ENCODE data around the gene BLNK. TPM values are rescaled to one million over a fixed set of nuclear protein-coding genes. Genes with fewer than 3 reads are reported as not detected.

The BLNK gene
- total and polyA plus RNA-seq, 2 of the 13 experiments (the other 11 are each of a cell fraction or from before 2014, with no cell fraction given) = not detected

DNA sequence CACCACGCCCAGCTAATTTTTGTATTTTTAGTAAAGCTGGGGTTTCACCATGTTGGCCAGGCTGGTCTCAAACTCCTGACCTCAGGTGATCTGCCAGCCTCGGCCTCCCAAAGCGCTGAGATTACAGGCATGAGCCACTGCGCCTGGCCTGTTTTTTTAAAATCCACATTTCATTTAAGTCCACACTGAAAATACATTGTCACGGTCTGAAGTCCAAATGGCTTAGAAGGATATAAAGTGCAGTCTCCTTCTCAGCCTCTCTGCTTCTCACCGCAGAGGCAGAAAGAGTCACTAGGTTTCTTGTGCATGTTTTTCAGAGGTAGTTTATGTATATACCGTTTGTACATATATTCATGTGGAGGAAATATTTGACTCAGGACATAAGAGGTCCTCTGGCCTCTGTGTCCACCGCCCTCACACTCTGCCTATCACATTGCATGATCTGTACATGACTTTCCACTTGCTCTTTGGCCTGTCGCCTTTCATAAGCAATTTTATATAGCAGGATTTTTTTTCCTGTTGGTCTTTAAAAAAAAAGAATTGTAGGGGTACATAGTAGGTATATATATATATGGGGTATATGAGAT lies 42.9 kb downstream of the BLNK start:
- DNase-seq (ENCODE audit: low spot score) (peak; percentile 64), FAIRE-seq (no peak)
- no peak for TF ChIP-seq RCOR2 (CRISPR knock-in tag; IDR thresholded peaks at IDR 0.05)
- no peak for TF ChIP-seq EED (CRISPR knock-in tag; IDR thresholded peaks at IDR 0.05)
- TF ChIP-seq, protein P1, sequence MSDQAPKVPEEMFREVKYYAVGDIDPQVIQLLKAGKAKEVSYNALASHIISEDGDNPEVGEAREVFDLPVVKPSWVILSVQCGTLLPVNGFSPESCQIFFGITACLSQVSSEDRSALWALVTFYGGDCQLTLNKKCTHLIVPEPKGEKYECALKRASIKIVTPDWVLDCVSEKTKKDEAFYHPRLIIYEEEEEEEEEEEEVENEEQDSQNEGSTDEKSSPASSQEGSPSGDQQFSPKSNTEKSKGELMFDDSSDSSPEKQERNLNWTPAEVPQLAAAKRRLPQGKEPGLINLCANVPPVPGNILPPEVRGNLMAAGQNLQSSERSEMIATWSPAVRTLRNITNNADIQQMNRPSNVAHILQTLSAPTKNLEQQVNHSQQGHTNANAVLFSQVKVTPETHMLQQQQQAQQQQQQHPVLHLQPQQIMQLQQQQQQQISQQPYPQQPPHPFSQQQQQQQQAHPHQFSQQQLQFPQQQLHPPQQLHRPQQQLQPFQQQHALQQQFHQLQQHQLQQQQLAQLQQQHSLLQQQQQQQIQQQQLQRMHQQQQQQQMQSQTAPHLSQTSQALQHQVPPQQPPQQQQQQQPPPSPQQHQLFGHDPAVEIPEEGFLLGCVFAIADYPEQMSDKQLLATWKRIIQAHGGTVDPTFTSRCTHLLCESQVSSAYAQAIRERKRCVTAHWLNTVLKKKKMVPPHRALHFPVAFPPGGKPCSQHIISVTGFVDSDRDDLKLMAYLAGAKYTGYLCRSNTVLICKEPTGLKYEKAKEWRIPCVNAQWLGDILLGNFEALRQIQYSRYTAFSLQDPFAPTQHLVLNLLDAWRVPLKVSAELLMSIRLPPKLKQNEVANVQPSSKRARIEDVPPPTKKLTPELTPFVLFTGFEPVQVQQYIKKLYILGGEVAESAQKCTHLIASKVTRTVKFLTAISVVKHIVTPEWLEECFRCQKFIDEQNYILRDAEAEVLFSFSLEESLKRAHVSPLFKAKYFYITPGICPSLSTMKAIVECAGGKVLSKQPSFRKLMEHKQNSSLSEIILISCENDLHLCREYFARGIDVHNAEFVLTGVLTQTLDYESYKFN (CRISPR knock-in tag; conservative IDR thresholded peaks at IDR 0.05) = 0 out of 2 replicates have a peak, but pooled peaks have one; percentile 21
- TF ChIP-seq ZFP41 (CRISPR knock-in tag; IDR thresholded peaks at IDR 0.05; ENCODE audit: borderline replicate concordance) = no peak
- TF ChIP-seq, protein P2, sequence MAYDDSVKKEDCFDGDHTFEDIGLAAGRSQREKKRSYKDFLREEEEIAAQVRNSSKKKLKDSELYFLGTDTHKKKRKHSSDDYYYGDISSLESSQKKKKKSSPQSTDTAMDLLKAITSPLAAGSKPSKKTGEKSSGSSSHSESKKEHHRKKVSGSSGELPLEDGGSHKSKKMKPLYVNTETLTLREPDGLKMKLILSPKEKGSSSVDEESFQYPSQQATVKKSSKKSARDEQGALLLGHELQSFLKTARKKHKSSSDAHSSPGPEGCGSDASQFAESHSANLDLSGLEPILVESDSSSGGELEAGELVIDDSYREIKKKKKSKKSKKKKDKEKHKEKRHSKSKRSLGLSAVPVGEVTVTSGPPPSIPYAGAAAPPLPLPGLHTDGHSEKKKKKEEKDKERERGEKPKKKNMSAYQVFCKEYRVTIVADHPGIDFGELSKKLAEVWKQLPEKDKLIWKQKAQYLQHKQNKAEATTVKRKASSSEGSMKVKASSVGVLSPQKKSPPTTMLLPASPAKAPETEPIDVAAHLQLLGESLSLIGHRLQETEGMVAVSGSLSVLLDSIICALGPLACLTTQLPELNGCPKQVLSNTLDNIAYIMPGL (CRISPR knock-in tag; IDR thresholded peaks at IDR 0.05; ENCODE audit: borderline replicate concordance in 1 of 2, low read depth in 1 of 2) = 0 out of 4 replicates have a peak, but pooled peaks of 1 of the 2 experiments have one; percentile 23
- TF ChIP-seq ZMYM2 (CRISPR knock-in tag; IDR thresholded peaks at IDR 0.05) = peak; percentile 32; the same call in 1 of the 2 replicates
- TF ChIP-seq EZH2 (conservative IDR thresholded peaks at IDR 0.05; ENCODE audit: low read depth, low read length) = no peak
- no peak for TF ChIP-seq JDP2 (CRISPR knock-in tag; IDR thresholded peaks at IDR 0.05; ENCODE audit: borderline replicate concordance)
- TF ChIP-seq DNMT3B (CRISPR knock-in tag; conservative IDR thresholded peaks at IDR 0.05) = no peak
- no peak for TF ChIP-seq RFXAP (CRISPR knock-in tag; IDR thresholded peaks at IDR 0.05; ENCODE audit: borderline replicate concordance)
- TF ChIP-seq, protein P3, sequence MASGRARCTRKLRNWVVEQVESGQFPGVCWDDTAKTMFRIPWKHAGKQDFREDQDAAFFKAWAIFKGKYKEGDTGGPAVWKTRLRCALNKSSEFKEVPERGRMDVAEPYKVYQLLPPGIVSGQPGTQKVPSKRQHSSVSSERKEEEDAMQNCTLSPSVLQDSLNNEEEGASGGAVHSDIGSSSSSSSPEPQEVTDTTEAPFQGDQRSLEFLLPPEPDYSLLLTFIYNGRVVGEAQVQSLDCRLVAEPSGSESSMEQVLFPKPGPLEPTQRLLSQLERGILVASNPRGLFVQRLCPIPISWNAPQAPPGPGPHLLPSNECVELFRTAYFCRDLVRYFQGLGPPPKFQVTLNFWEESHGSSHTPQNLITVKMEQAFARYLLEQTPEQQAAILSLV (CRISPR knock-in tag; IDR thresholded peaks at IDR 0.05; ENCODE audit: borderline replicate concordance) = no peak
- TF ChIP-seq NFE2L2 (IDR thresholded peaks at IDR 0.05; ENCODE audit: low read length) = peak; percentile 45; the same call in 1 of the 2 replicates
- TF ChIP-seq, protein P4, sequence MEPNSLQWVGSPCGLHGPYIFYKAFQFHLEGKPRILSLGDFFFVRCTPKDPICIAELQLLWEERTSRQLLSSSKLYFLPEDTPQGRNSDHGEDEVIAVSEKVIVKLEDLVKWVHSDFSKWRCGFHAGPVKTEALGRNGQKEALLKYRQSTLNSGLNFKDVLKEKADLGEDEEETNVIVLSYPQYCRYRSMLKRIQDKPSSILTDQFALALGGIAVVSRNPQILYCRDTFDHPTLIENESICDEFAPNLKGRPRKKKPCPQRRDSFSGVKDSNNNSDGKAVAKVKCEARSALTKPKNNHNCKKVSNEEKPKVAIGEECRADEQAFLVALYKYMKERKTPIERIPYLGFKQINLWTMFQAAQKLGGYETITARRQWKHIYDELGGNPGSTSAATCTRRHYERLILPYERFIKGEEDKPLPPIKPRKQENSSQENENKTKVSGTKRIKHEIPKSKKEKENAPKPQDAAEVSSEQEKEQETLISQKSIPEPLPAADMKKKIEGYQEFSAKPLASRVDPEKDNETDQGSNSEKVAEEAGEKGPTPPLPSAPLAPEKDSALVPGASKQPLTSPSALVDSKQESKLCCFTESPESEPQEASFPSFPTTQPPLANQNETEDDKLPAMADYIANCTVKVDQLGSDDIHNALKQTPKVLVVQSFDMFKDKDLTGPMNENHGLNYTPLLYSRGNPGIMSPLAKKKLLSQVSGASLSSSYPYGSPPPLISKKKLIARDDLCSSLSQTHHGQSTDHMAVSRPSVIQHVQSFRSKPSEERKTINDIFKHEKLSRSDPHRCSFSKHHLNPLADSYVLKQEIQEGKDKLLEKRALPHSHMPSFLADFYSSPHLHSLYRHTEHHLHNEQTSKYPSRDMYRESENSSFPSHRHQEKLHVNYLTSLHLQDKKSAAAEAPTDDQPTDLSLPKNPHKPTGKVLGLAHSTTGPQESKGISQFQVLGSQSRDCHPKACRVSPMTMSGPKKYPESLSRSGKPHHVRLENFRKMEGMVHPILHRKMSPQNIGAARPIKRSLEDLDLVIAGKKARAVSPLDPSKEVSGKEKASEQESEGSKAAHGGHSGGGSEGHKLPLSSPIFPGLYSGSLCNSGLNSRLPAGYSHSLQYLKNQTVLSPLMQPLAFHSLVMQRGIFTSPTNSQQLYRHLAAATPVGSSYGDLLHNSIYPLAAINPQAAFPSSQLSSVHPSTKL (CRISPR knock-in tag; IDR thresholded peaks at IDR 0.05) = 0 out of 2 replicates have a peak, but pooled peaks have one; percentile 11

More for the DNA sequence above, 42.9 kb downstream of the BLNK start:
- in situ Hi-C loops (cut with HindIII; ENCODE audit: extremely low pct_ligation_motif_present, low pct_unique_long_range_greater_than_20kb) = loop anchor here (5.0 kb wide), 1 partner anchor 69 kb away; no protein-coding TSS in a partner anchor
- no TSS peak for BruUV-seq (replicated peaks)
- Histone ChIP-seq H3K27ac (ENCODE audit: extremely low read length, insufficient read depth, low read length) (peak overlapping the region; percentile 46), H3K9ac (ENCODE audit: insufficient read depth, low read depth, low read length) (no peak overlapping the region), H3K79me2 (ENCODE audit: insufficient read depth, low read length) (no peaks in the 10 kb centered on the region), H3K9me3 (ENCODE audit: low read length) (no peaks in the 10 kb centered on the region), H3K27me3 (ENCODE audit: control insufficient read depth in 1 of 2, insufficient read depth in 2 of 2, low read length in 2 of 2) (peaks cover 1 to 7% of the 10 kb centered on the region in 2 experiments; a peak in 3 of 5 replicates), H2AFZ (ENCODE audit: low read length) (peak overlapping the region; percentile 2), H3K36me3 (replicated peaks in 1 of 2; ENCODE audit: control insufficient read depth in 1 of 2, insufficient read depth in 2 of 2, low read length in 2 of 2) (no peaks in the 10 kb centered on the region), H4K20me1 (ENCODE audit: insufficient read depth, low read length) (no peaks in the 10 kb centered on the region), H3K4me1 (ENCODE audit: insufficient read depth, low read length) (peaks cover 18% of the 10 kb centered on the region), H3K4me2 (ENCODE audit: low read depth, low read length) (peak overlapping the region; percentile 54), H3K4me3 (replicated peaks in 1 of 3; ENCODE audit: insufficient read depth in 1 of 3, low read depth in 2 of 3, low read length in 3 of 3) (peak overlapping the region in 1 of 3 experiments; percentile 12; a peak in 1 of 6 replicates)
- POLR2A ChIA-PET = no interaction called here
- CTCF ChIA-PET (ENCODE audit: low intra/inter-chr PET ratio, low total read pairs) = interaction anchor here (1.2 to 1.7 kb wide), 2 partner anchors 65 to 211 kb away, joined by 4 to 16 read pairs; no protein-coding TSS in a partner anchor
- ATAC-seq = peak; percentile 73
- 8% methylated on average over 9 of the region's 9 CpGs for WGBS (ENCODE audit: low lambda C conversion rate)
- intact Hi-C loops (cut with micrococcal nuclease; ENCODE audit: unreplicated experiment) = no loop called here
